Ishikawa (cell line): Measurements from ENCODE around the gene TSPAN15.

ENCODE experiments used
- CEBPB ChIP-seq: IDR thresholded peaks from 2 replicates; pipeline ENCODE4 v1.6.1; 2012
- CREB1 ChIP-seq: IDR thresholded peaks from 2 replicates; pipeline ENCODE4 v1.6.1; 2012; ENCODE audit warnings: low read depth
- EGR1 ChIP-seq: IDR thresholded peaks from 2 replicates; pipeline ENCODE4 v1.6.1; 2012
- EP300 ChIP-seq: IDR thresholded peaks from 2 replicates; pipeline ENCODE4 v1.6.1; 2012; ENCODE audit warnings: borderline replicate concordance
- FOXM1 ChIP-seq: IDR thresholded peaks from 2 replicates; pipeline ENCODE4 v1.6.1; 2012; ENCODE audit warnings: low read depth, borderline replicate concordance
- MAX ChIP-seq: IDR thresholded peaks from 2 replicates; pipeline ENCODE4 v1.6.1; 2012
- NFIC ChIP-seq: IDR thresholded peaks from 2 replicates; pipeline ENCODE4 v1.6.1; 2012
- RAD21 ChIP-seq: IDR thresholded peaks from 2 replicates; pipeline ENCODE4 v1.6.1; 2012; ENCODE audit warnings: low read depth
- TAF1 ChIP-seq: IDR thresholded peaks from 2 replicates; pipeline ENCODE4 v1.6.1; 2012; ENCODE audit warnings: low read depth, mild to moderate bottlenecking
- TCF12 ChIP-seq: IDR thresholded peaks from 2 replicates; pipeline ENCODE4 v1.6.1; 2012; ENCODE audit warnings: low read depth
- TEAD4 ChIP-seq: IDR thresholded peaks from 2 replicates; pipeline ENCODE4 v1.6.1; 2012
- USF1 ChIP-seq: IDR thresholded peaks from 2 replicates; pipeline ENCODE4 v1.6.1; 2012
- YY1 ChIP-seq: IDR thresholded peaks from 2 replicates; pipeline ENCODE4 v1.6.1; 2012; ENCODE audit warnings: low read depth
- ZBTB7A ChIP-seq: IDR thresholded peaks from 2 replicates; pipeline ENCODE4 v1.6.1; 2012; ENCODE audit warnings: low read depth
- TF ChIP-seq, protein P1 (sequence below): IDR thresholded peaks from 2 replicates; pipeline ENCODE4 v1.6.1; 2012; ENCODE audit warnings: low read depth, mild to moderate bottlenecking

The TSPAN15 gene

DNA sequence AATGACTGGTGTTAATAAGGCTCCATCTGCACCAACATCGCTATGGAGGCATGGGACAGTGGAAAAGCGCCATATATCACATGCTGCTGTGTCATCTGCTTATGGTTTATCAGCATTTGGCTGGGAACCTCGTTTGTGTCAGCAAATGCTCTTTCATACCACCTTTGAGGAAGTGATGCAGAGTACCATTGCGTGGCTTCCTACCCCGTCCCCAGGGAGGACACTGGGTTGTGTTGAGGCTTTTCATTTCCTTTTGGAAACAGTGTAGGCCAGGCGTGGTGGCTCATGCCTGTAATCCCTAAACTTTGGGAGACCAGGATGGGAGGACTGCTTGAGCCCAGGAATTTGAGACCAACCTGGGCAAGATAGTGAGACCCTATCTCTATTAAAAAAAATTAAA is 41.3 kb upstream of the TSPAN15 start:
- TF ChIP-seq, protein P1, sequence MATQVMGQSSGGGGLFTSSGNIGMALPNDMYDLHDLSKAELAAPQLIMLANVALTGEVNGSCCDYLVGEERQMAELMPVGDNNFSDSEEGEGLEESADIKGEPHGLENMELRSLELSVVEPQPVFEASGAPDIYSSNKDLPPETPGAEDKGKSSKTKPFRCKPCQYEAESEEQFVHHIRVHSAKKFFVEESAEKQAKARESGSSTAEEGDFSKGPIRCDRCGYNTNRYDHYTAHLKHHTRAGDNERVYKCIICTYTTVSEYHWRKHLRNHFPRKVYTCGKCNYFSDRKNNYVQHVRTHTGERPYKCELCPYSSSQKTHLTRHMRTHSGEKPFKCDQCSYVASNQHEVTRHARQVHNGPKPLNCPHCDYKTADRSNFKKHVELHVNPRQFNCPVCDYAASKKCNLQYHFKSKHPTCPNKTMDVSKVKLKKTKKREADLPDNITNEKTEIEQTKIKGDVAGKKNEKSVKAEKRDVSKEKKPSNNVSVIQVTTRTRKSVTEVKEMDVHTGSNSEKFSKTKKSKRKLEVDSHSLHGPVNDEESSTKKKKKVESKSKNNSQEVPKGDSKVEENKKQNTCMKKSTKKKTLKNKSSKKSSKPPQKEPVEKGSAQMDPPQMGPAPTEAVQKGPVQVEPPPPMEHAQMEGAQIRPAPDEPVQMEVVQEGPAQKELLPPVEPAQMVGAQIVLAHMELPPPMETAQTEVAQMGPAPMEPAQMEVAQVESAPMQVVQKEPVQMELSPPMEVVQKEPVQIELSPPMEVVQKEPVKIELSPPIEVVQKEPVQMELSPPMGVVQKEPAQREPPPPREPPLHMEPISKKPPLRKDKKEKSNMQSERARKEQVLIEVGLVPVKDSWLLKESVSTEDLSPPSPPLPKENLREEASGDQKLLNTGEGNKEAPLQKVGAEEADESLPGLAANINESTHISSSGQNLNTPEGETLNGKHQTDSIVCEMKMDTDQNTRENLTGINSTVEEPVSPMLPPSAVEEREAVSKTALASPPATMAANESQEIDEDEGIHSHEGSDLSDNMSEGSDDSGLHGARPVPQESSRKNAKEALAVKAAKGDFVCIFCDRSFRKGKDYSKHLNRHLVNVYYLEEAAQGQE = no peak
- TF ChIP-seq FOXM1 (no peak), ZBTB7A (no peak), NFIC (no peak), CREB1 (no peak), TCF12 (no peak), TEAD4 (no peak), YY1 (no peak), TAF1 (no peak), MAX (no peak), RAD21 (no peak), EP300 (no peak), USF1 (no peak), EGR1 (no peak), CEBPB (no peak)

DNA sequence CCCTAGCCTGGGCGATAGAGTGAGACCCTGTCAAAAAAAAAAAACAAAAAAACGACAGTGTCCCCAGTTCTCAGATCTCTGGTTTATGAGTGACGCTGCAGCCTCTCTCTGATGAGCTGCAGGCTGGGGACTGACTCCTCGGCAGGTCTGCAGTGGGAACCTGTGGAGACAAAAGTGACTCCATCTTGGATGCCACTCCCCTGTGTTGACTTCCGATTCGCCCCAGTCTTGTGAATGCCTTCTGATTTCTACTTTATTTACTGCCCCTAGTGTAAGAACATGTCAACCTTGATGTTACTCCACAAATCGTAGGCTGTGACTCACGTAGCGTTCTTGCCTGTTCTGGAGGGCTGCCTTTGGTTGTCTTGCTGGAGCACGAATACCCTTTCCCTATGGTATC is 40.8 kb upstream of the TSPAN15 start:
- TF ChIP-seq TCF12 = no peak
- no peak for TF ChIP-seq USF1
- TF ChIP-seq, protein P1 = no peak
- TF ChIP-seq YY1 = no peak
- TF ChIP-seq ZBTB7A = no peak
- TF ChIP-seq EGR1 = no peak

- TF ChIP-seq, protein P1 = no peak
- TF ChIP-seq EP300 (no peak), RAD21 (no peak), CEBPB (no peak), YY1 (no peak), USF1 (no peak), FOXM1 (no peak), NFIC (no peak), CREB1 (no peak), TAF1 (no peak), TEAD4 (no peak), MAX (no peak), ZBTB7A (no peak), TCF12 (no peak)
Observed at GRCh38 chr10:69411476-69411875, 39.8 kb upstream of the TSPAN15 start.

DNA sequence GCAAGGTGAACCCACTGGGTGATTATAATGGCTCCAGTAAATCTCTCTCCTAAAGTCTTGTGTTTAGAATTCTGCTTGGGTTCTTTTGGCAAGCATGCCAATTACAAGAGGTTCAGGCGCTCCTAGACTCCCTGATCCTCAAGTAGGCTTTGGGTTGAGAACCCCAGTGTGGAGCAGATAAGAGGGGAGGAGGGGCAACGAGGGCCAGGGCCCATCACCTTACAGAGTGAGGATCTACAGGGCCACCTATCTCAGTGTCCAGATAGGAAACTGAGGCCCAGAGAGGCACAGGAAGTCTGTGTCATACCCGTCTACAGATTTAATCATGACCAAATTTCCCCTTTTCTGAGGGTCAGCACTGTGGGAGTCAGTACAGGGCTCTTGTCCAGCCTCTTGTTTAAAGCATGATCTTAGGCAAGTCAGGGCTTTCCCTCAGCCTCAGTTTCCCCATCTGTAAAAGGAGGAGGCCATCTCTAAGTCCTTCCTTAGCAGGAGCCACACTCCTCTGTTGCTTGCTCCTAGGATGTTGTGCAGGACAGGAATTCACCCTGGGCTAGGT is 39.0 kb upstream of the TSPAN15 start:
- TF ChIP-seq, protein P1 = no peak
- TF ChIP-seq EP300 (no peak), TAF1 (no peak), EGR1 (no peak), RAD21 (no peak), USF1 (no peak), TCF12 (no peak), NFIC (no peak), FOXM1 (no peak), MAX (no peak), TEAD4 (no peak), CREB1 (no peak), ZBTB7A (no peak), CEBPB (no peak)
